Naive thymus-derived CD4-positive, alpha-beta T cell (primary cell): ENCODE measurements around the gene PELI2. TPM values are rescaled to one million over a fixed set of nuclear protein-coding genes. Genes with fewer than 3 reads are reported as not detected.
A peak's percentile ranks its signal among the peaks of the same experiment; 100 is the strongest.

Experiments
- ATAC-seq: fragments of 150-1000 bp; cut with Tn5 transposase; 2 replicates; pipeline ENCODE4 v1.10.0; 2021; ENCODE audit warnings: mild to moderate bottlenecking, moderate library complexity
- CTCF ChIA-PET: fragments of 350-600 bp; sonication (Branson Sonifier 250); formaldehyde crosslinking; loops from one replicate; lab custom pipeline; 2021; ENCODE audit warnings: antibody characterized with exemption; lab: Charles Lee
- POLR2A ChIA-PET: fragments of 350-600 bp; sonication (Branson Sonifier 250); formaldehyde crosslinking; loops from one replicate; lab custom pipeline; 2021; ENCODE audit warnings: antibody characterized with exemption, inconsistent platforms; lab: Charles Lee
- DNase-seq, 9 donors: peaks; one replicate each; pipeline versions ENCODE4 v3.0.0 to v3.0.0-alpha.2; 2020 to 2022; ENCODE audit warnings: mixed read lengths in 1 of 9
- H3K27ac ChIP-seq: one replicate; pipeline ENCODE4 v1.7.0; 2013; ENCODE audit warnings: mild to moderate bottlenecking, low read depth, low read length, moderate library complexity
- H3K27me3 ChIP-seq, 2 donors: one replicate each; pipeline ENCODE4 v1.7.0; 2013; ENCODE audit warnings: low read length in 2 of 2, mild to moderate bottlenecking in 2 of 2, moderate library complexity in 2 of 2; ENCODE audit not compliant: control insufficient read depth in 2 of 2, insufficient read depth in 2 of 2
- H3K36me3 ChIP-seq, 3 experiments: 1 replicate in 2 of 3; 2 replicates in 1 of 3; pipeline ENCODE4 v1.7.0; 2013; ENCODE audit warnings: low read length in 3 of 3, mild to moderate bottlenecking in 3 of 3, moderate library complexity in 1 of 3; ENCODE audit not compliant: insufficient read depth in 3 of 3, control insufficient read depth in 2 of 3
- H3K4me1 ChIP-seq, 2 donors: one replicate each; pipeline ENCODE4 v1.7.0; 2013; ENCODE audit warnings: low read length in 2 of 2, mild to moderate bottlenecking in 2 of 2, moderate library complexity in 1 of 2; ENCODE audit not compliant: control insufficient read depth in 2 of 2, insufficient read depth in 2 of 2
- H3K4me3 ChIP-seq: 2 replicates; pipeline ENCODE4 v1.7.0; 2013; ENCODE audit warnings: mild to moderate bottlenecking, low read length
- H3K9me3 ChIP-seq, 3 experiments: 1 replicate in 2 of 3; 2 replicates in 1 of 3; pipeline ENCODE4 v1.7.0; 2013; ENCODE audit warnings: low read length in 3 of 3; ENCODE audit not compliant: control insufficient read depth in 2 of 3
- H3K27ac Mint-ChIP-seq, 9 donors: one replicate each; pipeline ENCODE4 v1.8.0; 2020 to 2022; ENCODE audit warnings: mixed read lengths in 9 of 9, mild to moderate bottlenecking in 8 of 9, moderate library complexity in 5 of 9, inconsistent platforms in 2 of 9
- H3K27me3 Mint-ChIP-seq, 5 donors: one replicate each; pipeline ENCODE4 v1.8.0; 2021 to 2022; ENCODE audit warnings: mixed read lengths in 5 of 5, mild to moderate bottlenecking in 1 of 5
- H3K36me3 Mint-ChIP-seq, 5 donors: one replicate each; pipeline ENCODE4 v1.8.0; 2020 to 2022; ENCODE audit warnings: mixed read lengths in 5 of 5, mild to moderate bottlenecking in 3 of 5, inconsistent platforms in 1 of 5
- H3K4me1 Mint-ChIP-seq, 7 donors: one replicate each; pipeline ENCODE4 v1.8.0; 2020 to 2022; ENCODE audit warnings: mixed read lengths in 7 of 7, mild to moderate bottlenecking in 3 of 7, inconsistent platforms in 1 of 7
- H3K4me3 Mint-ChIP-seq, 10 donors: one replicate each; pipeline ENCODE4 v1.8.0; 2020 to 2022; ENCODE audit warnings: mild to moderate bottlenecking in 10 of 10, mixed read lengths in 10 of 10, moderate library complexity in 6 of 10, inconsistent platforms in 2 of 10
- H3K9me3 Mint-ChIP-seq, 11 donors: one replicate each; pipeline ENCODE4 v1.8.0; 2020 to 2022; ENCODE audit warnings: mixed read lengths in 11 of 11, mild to moderate bottlenecking in 4 of 11, inconsistent platforms in 1 of 11, moderate library complexity in 1 of 11
- intact Hi-C, 2 donors: fragments of 100-400 bp; cut with micrococcal nuclease; formaldehyde crosslinking; loops; one replicate each; pipeline ENCODE4 v1.15.1; 2023
- polyA plus RNA-seq, 2 donors: library from polyadenylated mRNA; unstranded; fragments of 300-500 nt; fragmentation: Illumina TruSeq; gene quantifications; one replicate each; pipeline ENCODE4 v1.2.3, GENCODE V29; 2021
- total RNA-seq, 6 experiments: library from RNA in 5 of 6; stranded (reverse) in 5 of 6; gene quantifications; 1 replicate in 5 of 6; 2 replicates in 1 of 6; pipeline ENCODE4 v1.2.3 and lab custom pipeline; 2021 to 2026

PELI2 gene
- total and polyA plus RNA-seq, 7 experiments from 2014 or later = 1.7 to 24.7 (median 11.3) TPM

GRCh38 chr14:56211844-56212243 lies 93.6 kb downstream of the PELI2 start:
- peaks cover 0 to 7% (median 0%) of the 10 kb centered on the region in 5 donors for H3K27me3 Mint-ChIP-seq
- H3K4me3 Mint-ChIP-seq = no peak overlapping the region
- Histone ChIP-seq H3K4me3 (no peak overlapping the region), H3K9me3 (no peaks in the 10 kb centered on the region), H3K4me1 (peaks cover 0 to 8% of the 10 kb centered on the region in 2 donors), H3K27ac (no peak overlapping the region), H3K36me3 (no peaks in the 10 kb centered on the region), H3K27me3 (peaks cover 0 to 3% of the 10 kb centered on the region in 2 donors)
- H3K4me1 Mint-ChIP-seq = peaks cover 6 to 42% (median 28%) of the 10 kb centered on the region in 7 donors
- H3K36me3 Mint-ChIP-seq = peaks cover 0 to 11% (median 0%) of the 10 kb centered on the region in 5 donors
- H3K27ac Mint-ChIP-seq = no peak overlapping the region
- intact Hi-C loops = no loop called here
- ATAC-seq (no peak), DNase-seq (no peak)
- CTCF ChIA-PET = interaction anchor here (0.6 kb wide), 1 partner anchor 119 kb away, joined by 3 read pairs; no protein-coding TSS in a partner anchor
- H3K9me3 Mint-ChIP-seq = no peaks in the 10 kb centered on the region
- POLR2A ChIA-PET = interaction anchor here (0.7 to 1.1 kb wide), 2 partner anchors 10 to 24 kb away, joined by 3 read pairs; no protein-coding TSS in a partner anchor

GRCh38 chr14:56212521-56212920 lies 94.3 kb downstream of the PELI2 start:
- intact Hi-C loops = no loop called here
- ChIA-PET CTCF (no interaction called here), POLR2A (interaction anchor here (0.7 to 1.1 kb wide), 2 partner anchors 10 to 23 kb away, joined by 3 read pairs; no protein-coding TSS in a partner anchor)
- peaks cover 8 to 42% (median 28%) of the 10 kb centered on the region in 7 donors for H3K4me1 Mint-ChIP-seq
- H3K4me1 ChIP-seq = peaks cover 0 to 8% of the 10 kb centered on the region in 2 donors
- peaks cover 0 to 7% (median 0%) of the 10 kb centered on the region in 5 donors for H3K27me3 Mint-ChIP-seq
- H3K36me3 ChIP-seq = no peaks in the 10 kb centered on the region
- H3K4me3 ChIP-seq = no peak overlapping the region
- no peak for ATAC-seq
- no peak overlapping the region for H3K27ac Mint-ChIP-seq
- DNase-seq = no peak
- no peak overlapping the region for H3K27ac ChIP-seq
- no peaks in the 10 kb centered on the region for H3K9me3 ChIP-seq
- no peak overlapping the region for H3K4me3 Mint-ChIP-seq
- peaks cover 0 to 11% (median 0%) of the 10 kb centered on the region in 5 donors for H3K36me3 Mint-ChIP-seq
- H3K9me3 Mint-ChIP-seq = no peaks in the 10 kb centered on the region
- H3K27me3 ChIP-seq = peaks cover 0 to 3% of the 10 kb centered on the region in 2 donors

GRCh38 chr14:56213306-56213705 lies 95.1 kb downstream of the PELI2 start:
- Histone ChIP-seq H3K36me3 (no peaks in the 10 kb centered on the region), H3K4me1 (peaks cover 0 to 8% of the 10 kb centered on the region in 2 donors), H3K4me3 (no peak overlapping the region), H3K27ac (no peak overlapping the region), H3K27me3 (peaks cover 0 to 3% of the 10 kb centered on the region in 2 donors), H3K9me3 (no peaks in the 10 kb centered on the region)
- intact Hi-C loops = no loop called here
- peak overlapping the region in 1 of 10 donors; percentile 38 for H3K4me3 Mint-ChIP-seq
- peaks cover 0 to 11% (median 0%) of the 10 kb centered on the region in 5 donors for H3K36me3 Mint-ChIP-seq
- peaks cover 8 to 38% (median 28%) of the 10 kb centered on the region in 7 donors for H3K4me1 Mint-ChIP-seq
- H3K9me3 Mint-ChIP-seq = no peaks in the 10 kb centered on the region
- POLR2A ChIA-PET = no interaction called here
- DNase-seq (no peak), ATAC-seq (no peak)
- H3K27me3 Mint-ChIP-seq = peaks cover 0 to 4% (median 0%) of the 10 kb centered on the region in 5 donors
- no peak overlapping the region for H3K27ac Mint-ChIP-seq
- CTCF ChIA-PET = no interaction called here

DNA sequence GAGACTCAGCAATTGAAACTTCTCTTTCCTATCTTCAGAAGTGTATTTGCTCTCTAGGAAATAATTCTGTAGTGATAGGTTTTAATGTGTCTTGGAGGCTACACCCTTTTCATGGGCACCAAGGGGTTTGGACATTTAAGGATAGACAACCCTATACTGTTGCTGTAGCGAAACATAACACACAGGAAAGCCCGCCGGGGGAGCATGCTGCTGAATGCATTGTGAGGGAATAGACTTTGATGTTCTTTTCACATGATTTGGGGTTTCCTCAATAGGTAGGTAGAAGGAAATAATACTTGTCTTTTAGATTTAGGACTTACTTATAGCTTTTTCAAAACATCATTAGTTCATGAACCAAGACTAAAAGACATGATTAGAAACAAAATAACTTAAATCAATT lies 97.0 kb downstream of the PELI2 start:
- Mint-ChIP-seq H3K27ac (no peak overlapping the region), H3K27me3 (peaks cover 0 to 2% (median 0%) of the 10 kb centered on the region in 5 donors), H3K36me3 (peaks cover 0 to 8% (median 0%) of the 10 kb centered on the region in 5 donors), H3K4me1 (peaks cover 7 to 33% (median 28%) of the 10 kb centered on the region in 7 donors), H3K4me3 (peak overlapping the region in 4 of 10 donors; percentile 4 to 54 (median 28)), H3K9me3 (no peaks in the 10 kb centered on the region)
- ATAC-seq (no peak), DNase-seq (peak in 2 of 9 donors; percentile 16 to 21)
- Histone ChIP-seq H3K9me3 (no peaks in the 10 kb centered on the region), H3K27me3 (peaks cover 0 to 3% of the 10 kb centered on the region in 2 donors), H3K4me3 (no peak overlapping the region), H3K36me3 (no peaks in the 10 kb centered on the region), H3K4me1 (peaks cover 0 to 8% of the 10 kb centered on the region in 2 donors), H3K27ac (no peak overlapping the region)
- POLR2A ChIA-PET = no interaction called here
- CTCF ChIA-PET = no interaction called here
- intact Hi-C loops = no loop called here

- no peaks in the 10 kb centered on the region for H3K36me3 ChIP-seq
- intact Hi-C loops = no loop called here
- ChIA-PET CTCF (interaction anchor here (0.5 kb wide), 1 partner anchor 1002 kb away, joined by 4 read pairs; no protein-coding TSS in a partner anchor), POLR2A (no interaction called here)
- H3K4me1 ChIP-seq = peaks cover 0 to 8% of the 10 kb centered on the region in 2 donors
- H3K9me3 ChIP-seq = no peaks in the 10 kb centered on the region
- peaks cover 0 to 3% of the 10 kb centered on the region in 2 donors for H3K27me3 ChIP-seq
- no peak overlapping the region for H3K27ac ChIP-seq
- Mint-ChIP-seq H3K9me3 (no peaks in the 10 kb centered on the region), H3K36me3 (peaks cover 0 to 4% (median 0%) of the 10 kb centered on the region in 5 donors), H3K4me3 (peak overlapping the region in 1 of 10 donors; percentile 8), H3K27ac (peak overlapping the region in 1 of 9 donors; percentile 69), H3K27me3 (peaks cover 0 to 2% (median 0%) of the 10 kb centered on the region in 5 donors), H3K4me1 (peaks cover 7 to 42% (median 30%) of the 10 kb centered on the region in 7 donors)
- DNase-seq (peak in 3 of 9 donors; percentile 16 to 24 (median 18)), ATAC-seq (peak; percentile 36)
- no peak overlapping the region for H3K4me3 ChIP-seq
Observed at GRCh38 chr14:56216626-56217379, 98.6 kb downstream of the PELI2 start.

- Mint-ChIP-seq H3K27ac (peak overlapping the region in 1 of 9 donors; percentile 69), H3K27me3 (peaks cover 0 to 2% (median 0%) of the 10 kb centered on the region in 5 donors), H3K4me3 (peak overlapping the region in 1 of 10 donors; percentile 8), H3K9me3 (no peaks in the 10 kb centered on the region), H3K4me1 (peaks cover 7 to 47% (median 35%) of the 10 kb centered on the region in 7 donors), H3K36me3 (peaks cover 0 to 6% (median 2%) of the 10 kb centered on the region in 5 donors)
- Histone ChIP-seq H3K27me3 (peaks cover 0 to 3% of the 10 kb centered on the region in 2 donors), H3K4me3 (no peak overlapping the region), H3K36me3 (no peaks in the 10 kb centered on the region), H3K4me1 (peaks cover 0 to 8% of the 10 kb centered on the region in 2 donors), H3K9me3 (no peaks in the 10 kb centered on the region), H3K27ac (no peak overlapping the region)
- ChIA-PET CTCF (interaction anchor here (0.5 kb wide), 1 partner anchor 1003 kb away, joined by 4 read pairs; no protein-coding TSS in a partner anchor), POLR2A (no interaction called here)
- ATAC-seq (no peak), DNase-seq (no peak)
- intact Hi-C loops = no loop called here
Observed at GRCh38 chr14:56217380-56218045, 99.3 kb downstream of the PELI2 start.
